ENCODE measurements around the gene HS3ST6.
"Not testable (repeated sequence)": the region's sequence is repeated elsewhere in the genome, so short reads cannot be mapped to it uniquely, and the experiment has no call there.

Gene HS3ST6

DNA sequence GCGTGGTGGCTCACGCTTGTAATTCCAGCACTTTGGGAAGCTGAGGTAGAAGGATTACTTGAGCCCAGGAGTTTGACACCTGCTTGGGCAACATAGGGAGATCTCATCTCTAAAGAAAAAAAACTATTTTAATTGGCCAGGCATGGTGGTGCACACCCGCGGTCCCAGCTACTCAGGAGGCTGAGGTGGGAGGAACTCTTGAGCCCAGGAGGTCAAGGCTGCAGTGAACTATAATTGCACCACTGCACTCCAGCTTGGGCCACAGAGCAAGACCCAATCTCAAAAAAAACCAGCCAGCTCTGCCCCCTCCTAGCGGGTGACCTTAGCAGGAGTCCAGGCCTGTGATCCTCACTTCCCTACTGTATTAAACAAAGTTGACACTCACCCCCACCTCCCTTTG is 5.9 kb upstream of the HS3ST6 start:
- DNase-seq = no peak

- no peak for DNase-seq
These were observed 5.3 kb upstream of the HS3ST6 start for GRCh38 chr16:1923299-1924034.

GRCh38 chr16:1922357-1922756 is 4.1 kb upstream of the HS3ST6 start:
- no peak for DNase-seq

DNA sequence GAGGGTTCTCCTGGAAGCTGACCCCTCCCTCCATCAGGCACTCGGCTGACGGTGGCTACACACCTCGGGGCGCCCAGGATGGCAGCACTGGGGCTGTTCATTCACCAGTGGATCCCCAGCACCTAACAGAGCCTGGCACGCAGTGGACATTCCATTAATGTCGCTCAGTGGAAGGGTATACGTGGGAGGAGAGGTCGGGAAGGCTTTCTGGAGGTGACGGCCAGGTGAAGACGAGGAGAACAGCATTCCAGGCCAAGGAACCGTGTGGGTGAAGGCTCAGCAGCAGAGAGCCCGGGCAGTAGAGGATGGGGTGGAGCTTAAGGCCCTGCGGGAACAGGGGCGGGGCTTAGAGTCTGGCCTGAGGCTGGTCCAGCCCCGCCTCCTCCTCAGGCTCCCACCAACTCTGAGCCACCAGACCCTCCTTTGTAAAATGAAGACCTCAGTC is 2.5 kb upstream of the HS3ST6 start:
- peak; percentile 39 for DNase-seq

GRCh38 chr16:1920122-1920521 is 1.9 kb upstream of the HS3ST6 start:
- not testable (repeated sequence) for DNase-seq

DNA sequence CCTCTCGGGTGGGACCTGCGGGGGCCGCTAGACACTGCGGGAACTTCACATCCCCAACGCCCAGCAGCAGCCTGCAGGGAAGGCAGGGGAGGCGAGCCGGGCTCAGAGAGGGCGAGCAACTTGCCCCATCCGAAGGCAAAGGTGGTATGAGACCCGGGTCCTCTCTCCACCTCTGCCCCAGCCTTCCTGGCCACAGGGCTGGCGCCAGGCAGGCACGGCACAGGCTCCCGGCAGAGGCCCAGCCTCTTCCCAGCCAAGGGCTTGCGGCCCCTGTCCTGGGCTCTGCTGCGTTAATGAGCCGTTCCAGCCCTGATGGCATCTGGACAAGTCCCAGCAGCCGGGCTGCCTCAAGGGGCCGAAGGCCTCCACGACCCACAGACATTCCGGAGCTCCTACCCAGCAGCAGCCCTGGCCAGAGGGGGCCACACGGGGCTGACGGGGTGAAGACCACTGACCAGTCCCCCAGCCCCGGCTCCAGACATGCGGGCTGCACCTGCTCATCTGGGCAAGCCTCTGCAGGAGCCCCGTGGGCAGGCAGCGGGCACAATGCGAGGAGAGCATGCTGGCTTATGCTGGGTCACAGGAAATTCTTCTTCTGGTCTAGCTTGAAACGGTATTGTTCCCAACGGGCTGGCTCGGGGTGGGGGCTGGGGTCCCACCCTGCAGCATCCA is 1.2 kb upstream of the HS3ST6 start:
- DNase-seq = no peak

- DNase-seq = no peak
These were observed 407 bp downstream of the HS3ST6 start for GRCh38 chr16:1917665-1918350.

DNA sequence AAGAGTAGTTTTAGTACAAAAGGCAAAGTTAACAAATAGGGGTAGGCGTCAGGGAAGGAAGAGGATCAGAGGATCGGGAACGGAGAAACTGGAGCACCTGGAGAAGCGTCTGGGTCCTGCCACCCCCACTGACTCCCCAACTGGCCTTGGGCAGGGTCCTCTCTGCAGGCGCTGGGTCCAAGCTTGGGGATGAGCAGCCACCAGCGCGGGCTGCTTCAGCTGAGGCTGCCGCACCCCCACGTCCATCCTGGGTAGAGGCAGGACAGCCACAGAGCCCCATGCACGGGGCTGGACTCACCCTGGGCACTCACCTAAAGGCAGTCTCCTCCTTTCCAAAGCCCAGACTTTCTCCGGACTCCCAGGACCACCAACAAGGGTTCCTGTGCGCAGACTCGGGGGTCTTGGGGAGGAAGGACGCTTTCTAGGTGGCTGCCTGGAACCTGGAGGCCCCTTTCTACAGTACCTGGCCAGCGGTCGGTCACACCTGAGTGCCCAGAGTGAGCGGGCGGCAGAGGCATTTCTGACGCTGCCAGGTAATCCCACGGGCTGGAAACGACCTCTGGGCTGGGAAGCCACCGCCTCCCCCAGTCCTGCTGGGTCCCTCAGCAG is 1.1 kb downstream of the HS3ST6 start:
- DNase-seq = no peak

- peak; percentile 40 for DNase-seq
These were observed 1.6 kb downstream of the HS3ST6 start for GRCh38 chr16:1916640-1916990.

GRCh38 chr16:1915732-1916639 is 2.2 kb downstream of the HS3ST6 start:
- DNase-seq = no peak

GRCh38 chr16:1914988-1915387 is 3.2 kb downstream of the HS3ST6 start:
- no peak for DNase-seq

- DNase-seq = no peak
These were observed 4.1 kb downstream of the HS3ST6 start for GRCh38 chr16:1914084-1914608.

DNA sequence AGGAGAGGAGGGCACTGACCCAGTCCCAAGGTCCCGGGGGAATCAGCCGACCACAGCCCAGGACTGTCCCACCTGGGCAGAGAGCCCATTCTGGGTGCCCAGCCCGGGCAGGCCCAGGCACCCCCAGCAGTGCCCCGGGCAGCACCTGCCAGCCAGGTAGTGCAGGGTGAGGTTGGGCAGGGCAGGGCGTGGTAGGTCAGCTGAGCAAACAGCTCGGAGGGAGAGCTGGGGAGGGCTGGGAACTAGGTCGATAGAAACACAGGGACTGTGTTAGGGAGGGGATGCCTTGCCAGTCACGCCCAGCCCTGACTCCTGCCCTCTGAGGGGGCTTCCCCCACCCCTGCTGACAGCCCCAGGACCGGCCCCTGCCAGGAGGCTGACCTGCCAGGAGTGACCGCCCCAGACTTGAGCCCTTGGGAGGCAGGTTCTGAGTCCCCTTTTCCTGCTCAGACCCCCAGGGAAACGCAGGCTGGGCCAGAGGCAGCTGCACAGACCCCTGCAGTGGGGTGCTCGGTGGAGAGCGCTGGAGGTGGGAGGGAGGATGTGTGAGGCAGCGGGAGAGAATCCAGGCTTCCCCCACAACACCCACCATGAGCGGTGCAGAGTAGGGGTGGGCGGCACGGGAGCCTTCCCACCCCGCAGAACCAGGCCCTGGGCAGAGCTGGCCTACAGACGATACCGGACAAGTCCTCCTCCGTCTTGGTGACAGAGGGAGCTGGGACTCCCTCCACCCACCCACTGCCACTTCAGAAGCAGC is 4.7 kb downstream of the HS3ST6 start:
- DNase-seq = peak; percentile 90

- DNase-seq = no peak
These were observed 6.0 kb downstream of the HS3ST6 start for GRCh38 chr16:1912215-1912543.

DNA sequence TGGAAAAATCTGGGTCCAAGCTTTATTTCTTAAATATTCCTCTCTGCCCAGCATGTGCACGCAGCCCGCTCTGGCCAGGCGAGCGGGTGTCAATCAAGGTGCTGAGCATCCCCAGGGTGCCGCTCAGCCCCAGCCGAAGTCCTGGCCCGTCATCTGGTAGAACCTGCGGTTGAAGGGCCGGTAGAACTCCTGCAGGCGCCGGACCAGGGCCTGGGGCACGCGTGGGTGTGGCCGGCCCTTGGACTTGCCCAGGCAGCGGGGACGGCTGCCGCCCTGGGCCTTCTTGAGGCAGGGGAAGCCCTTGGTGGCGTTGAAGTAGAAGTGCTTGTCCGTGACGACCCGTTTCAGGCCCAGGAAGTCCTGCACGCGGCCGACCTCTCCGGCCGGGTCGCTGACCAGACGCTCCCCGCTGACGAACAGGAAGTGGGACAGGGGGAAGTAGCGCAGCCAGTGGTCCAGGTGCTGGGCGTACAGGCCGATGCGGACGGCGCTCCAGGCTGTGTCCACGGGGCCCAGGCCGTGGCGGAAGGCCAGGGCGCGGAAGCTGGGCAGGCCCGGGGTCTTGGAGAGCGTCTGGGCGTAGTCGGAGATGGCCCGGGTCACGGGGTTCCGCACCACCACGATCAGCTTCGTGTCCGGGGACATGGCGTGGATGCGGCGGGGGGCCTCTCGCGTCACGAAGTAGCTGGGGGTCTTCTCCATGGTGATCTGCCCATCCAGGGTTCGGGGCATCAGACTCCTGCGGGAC is 6.6 kb downstream of the HS3ST6 start:
- DNase-seq = no peak

DNA sequence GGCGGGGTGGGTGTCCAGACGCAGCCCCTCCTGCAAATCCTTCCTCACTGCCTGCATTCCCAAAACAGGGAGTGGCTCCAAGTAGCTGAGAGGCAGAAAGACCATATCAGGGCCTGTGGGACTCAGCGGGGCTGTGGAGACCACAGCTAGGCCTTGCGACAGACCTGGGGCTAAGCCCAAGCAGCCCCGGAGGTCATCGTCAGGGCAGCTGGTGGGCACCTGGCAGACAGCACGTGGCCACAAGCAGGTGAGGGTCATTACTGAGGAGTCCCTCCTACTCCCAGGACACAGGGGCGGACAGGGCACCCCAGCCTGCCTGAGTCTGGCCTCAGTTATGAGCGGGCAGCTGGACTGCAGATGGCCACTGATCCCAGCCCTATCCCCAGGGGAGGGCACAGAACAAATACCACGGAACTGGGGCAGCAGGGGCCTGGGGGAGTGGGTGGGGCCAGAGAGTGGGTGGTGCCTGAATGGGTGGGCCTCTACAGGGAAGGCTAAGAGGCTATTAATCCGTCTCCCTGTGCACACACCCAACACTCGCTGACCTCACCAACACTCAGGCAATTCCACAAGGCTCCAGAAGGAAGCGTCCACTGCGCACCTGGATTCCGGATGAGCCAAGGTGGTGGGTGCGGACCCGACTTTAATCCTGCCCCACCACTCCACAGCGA is 8.5 kb downstream of the HS3ST6 start:
- no peak for DNase-seq

GRCh38 chr16:1908983-1909382 is 9.2 kb downstream of the HS3ST6 start:
- no peak for DNase-seq

DNA sequence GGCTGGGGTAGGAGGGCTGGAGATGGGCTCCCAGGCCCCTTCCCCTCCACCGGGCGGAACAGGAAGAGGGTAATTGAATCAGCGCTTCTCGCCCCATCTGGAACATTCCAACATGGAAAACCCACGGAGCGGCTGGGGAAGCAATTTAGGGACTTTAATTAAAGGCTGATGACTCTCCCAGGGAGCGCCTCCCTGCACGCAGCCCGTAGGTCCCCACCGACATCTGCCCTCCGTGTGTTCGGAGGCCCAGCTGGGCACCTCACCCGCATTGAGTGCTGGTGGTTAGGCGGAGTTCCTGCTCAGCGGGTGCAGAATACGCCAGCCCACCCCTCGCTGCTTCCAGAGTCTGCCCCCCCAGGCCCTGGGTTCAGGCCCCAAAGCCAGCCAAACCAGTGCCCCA is 10.0 kb downstream of the HS3ST6 start:
- DNase-seq = no peak

DNA sequence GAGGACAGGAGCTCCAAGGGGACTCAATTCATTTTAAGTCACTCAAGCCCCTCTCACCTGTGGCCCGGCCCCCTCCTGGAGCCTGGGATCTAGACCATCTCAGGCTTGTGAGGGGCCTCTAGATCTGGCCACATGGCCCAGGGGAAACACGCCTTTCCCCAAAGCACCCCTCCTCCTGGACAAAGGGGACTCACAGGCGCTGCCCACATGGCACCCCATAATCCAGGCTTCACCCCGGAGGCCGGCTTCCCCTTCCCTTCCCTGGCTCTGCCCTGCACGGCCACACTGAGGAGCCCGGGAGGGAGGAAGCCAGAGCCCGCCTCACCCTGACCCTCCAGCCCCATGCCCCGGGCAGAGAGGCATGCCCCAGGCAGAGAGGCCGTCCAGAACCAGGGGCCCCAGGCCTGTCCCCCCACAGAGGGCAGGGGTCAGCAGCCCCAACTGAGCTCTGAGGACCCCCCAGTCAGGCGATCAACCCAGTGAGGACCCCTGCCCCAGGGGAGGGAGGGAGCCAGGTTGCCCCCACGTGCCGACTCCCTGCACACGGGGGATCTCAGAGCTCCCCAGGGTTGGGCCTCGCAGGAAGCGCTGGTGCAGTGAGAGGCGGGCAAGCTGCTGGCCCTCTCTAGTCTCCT is 10.9 kb downstream of the HS3ST6 start:
- no peak for DNase-seq

DNA sequence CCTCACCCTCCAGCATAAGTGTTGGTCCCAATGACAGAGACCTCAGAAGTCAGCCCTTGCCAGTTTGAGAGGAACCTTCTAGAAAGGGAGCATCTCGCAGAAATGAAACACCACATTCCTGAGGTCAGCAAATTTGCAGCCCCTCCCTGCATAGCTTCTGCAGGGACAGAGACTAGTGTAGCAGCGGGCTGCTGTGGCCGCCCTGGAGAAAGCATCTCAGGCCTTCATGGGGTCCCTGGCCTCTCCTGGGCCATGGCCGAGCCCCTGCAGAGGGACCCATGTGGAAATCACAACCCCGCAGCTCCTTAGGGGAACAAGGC is 11.4 kb downstream of the HS3ST6 start:
- no peak for DNase-seq
